ENCODE results near the gene DCAF4.
A peak's percentile ranks its signal among the peaks of the same experiment; 100 is the strongest.

Gene DCAF4

DNA sequence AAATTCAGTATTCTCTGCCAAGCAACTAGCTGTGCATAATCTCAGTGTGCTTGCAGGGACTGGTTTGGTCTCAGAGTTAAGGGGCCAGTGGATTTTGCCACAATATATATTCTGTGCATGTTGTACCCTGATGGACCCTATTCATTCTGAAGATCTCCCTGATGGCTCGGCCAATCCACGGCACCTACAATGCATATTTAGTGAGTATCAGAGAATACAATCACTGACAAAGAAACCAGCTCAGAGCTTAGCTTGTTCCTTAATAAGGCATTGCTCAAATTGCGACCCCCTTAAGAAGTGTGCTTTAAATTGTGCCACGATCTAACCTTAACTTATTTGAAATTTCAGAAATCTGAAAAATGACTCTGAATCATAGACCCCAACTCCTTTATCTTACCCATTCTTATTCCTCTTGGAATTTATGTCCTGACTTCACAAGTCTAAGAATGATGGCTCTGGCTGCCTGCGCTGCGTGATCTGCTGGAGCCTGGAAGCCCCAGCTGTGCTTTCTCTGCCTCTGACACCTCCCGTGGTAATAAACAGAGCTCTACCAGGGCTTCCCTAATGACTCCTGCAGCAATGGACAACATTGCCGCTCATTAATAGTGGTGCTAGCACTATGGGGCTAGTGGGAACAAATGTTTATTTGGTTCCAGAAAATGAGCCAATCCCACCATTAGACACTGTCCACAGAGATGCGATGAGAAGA is 9.0 kb upstream of the DCAF4 start:
- H3K4me3 ChIP-seq (ENCODE audit: low read depth, low read length): no peak overlapping the region
- TF ChIP-seq, protein P1, sequence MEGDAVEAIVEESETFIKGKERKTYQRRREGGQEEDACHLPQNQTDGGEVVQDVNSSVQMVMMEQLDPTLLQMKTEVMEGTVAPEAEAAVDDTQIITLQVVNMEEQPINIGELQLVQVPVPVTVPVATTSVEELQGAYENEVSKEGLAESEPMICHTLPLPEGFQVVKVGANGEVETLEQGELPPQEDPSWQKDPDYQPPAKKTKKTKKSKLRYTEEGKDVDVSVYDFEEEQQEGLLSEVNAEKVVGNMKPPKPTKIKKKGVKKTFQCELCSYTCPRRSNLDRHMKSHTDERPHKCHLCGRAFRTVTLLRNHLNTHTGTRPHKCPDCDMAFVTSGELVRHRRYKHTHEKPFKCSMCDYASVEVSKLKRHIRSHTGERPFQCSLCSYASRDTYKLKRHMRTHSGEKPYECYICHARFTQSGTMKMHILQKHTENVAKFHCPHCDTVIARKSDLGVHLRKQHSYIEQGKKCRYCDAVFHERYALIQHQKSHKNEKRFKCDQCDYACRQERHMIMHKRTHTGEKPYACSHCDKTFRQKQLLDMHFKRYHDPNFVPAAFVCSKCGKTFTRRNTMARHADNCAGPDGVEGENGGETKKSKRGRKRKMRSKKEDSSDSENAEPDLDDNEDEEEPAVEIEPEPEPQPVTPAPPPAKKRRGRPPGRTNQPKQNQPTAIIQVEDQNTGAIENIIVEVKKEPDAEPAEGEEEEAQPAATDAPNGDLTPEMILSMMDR (IDR thresholded peaks at IDR 0.05; ENCODE audit: low read depth, low read length): no peak

DNA sequence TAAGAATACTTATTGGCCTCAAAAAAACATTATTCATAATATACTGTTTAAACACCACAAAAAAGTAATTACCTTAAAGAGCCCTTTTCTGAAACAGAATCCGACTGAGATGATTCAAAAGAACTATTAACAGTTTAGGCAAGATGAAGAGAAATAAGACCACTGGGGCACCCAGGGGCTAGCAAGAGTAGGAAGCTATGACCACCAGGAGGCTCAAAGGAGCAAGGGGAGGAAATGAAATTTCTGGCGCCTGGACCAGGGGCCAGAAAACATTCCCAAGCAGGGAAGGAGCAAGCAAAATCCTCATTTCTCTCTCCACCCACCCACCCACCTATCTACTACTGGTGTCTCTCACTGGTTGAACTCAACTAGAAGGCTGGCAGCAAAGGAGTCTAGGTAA is 6.3 kb upstream of the DCAF4 start:
- TF ChIP-seq, protein P1 (IDR thresholded peaks at IDR 0.05; ENCODE audit: low read depth, low read length): no peak
- no peak overlapping the region for H3K4me3 ChIP-seq (ENCODE audit: low read depth, low read length)

DNA sequence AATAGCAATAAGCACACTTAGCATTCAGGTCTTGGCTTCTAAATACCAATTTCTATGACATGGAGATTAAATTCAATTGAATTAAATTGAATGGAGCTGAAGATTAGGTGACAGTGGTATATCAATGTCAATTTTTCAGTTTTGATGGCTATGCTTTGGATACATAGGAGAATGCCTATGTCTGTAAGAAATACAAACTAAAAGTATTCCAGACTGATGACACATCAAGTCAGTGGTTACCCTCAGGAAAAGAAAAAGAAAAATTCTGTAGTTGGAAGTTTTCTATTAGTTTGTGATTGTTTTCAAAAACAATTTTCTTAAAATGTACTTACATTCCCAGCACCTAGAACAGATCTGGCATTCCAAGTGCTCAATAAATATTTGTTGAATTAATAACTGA is 4.9 kb upstream of the DCAF4 start:
- TF ChIP-seq, protein P1 (IDR thresholded peaks at IDR 0.05; ENCODE audit: low read depth, low read length): no peak
- no peak overlapping the region for H3K4me3 ChIP-seq (ENCODE audit: low read depth, low read length)

DNA sequence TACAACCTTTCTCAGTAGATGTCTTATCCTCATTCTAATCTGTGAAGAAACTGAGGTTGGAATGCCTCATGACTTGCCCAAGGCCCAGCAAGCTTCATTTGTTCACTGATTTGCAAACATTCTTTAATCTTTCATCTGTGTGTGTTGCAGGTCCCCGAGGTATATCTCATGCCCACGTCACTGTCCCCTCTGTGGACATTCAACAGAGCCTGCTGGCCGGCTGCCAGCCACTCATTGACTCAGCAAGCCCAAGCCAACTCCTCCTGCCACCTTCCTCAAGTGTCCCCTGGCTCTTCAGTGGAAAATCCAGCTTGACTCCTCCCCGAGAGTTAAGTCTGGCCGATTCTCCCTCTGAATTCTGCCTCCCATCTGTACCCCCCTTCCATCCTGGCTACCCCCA is 1.9 kb upstream of the DCAF4 start:
- TF ChIP-seq, protein P1 (IDR thresholded peaks at IDR 0.05; ENCODE audit: low read depth, low read length): no peak
- H3K4me3 ChIP-seq (ENCODE audit: low read depth, low read length): no peak overlapping the region

DNA sequence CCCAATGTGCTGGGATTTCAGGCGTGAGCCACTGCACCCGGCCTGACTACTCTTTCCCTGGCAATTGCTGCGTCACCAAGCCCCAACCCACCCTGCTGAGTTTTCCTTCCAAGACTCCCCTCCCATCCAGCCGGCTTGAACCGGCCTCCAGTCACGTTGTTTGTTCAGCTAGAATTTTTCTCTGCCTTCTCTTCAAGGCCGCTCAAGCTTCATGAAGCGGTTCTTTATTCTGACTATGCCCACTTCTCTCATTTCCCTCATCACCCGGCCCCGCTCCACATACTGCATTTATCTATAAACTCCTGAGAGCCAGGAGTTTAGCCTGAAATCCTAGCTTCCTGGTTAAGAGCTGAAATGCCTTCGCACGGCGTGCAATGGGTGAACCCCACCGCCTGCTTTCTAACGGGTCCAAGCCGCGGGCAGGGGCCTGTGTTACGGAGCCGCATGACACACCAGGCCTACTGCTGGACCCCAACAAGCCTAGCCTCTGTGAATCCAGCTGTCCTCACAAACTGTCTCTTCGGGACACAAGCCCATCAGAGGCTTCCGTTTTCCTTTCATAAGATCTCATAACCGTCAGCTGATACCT is 999 bp upstream of the DCAF4 start:
- TF ChIP-seq, protein P1 (IDR thresholded peaks at IDR 0.05; ENCODE audit: low read depth, low read length): no peak
- H3K4me3 ChIP-seq (ENCODE audit: low read depth, low read length): peak overlapping the region; percentile 80

DNA sequence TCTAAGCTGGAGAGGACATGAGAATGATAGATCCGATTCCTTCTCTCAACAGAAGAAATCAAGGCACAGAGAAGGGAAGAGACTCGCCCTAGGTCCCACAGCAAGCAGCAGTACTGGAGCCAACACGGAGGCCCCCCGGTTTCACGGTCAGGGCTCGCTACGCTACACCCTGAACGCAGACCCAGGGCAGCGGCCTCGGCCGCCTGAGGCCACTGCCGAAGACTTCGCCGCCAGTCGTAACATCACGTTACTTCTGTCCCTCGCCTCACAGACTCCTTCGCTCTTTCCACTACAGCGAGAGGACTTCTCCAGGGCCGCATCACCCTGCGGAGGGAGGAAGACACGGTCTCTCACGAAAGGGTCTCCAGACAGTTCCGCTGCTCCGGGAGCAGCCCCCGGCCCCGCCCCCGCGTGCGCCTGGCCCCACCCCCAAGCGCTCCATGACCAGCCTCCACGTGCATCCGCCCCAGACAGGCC is 411 bp upstream of the DCAF4 start:
- peak overlapping the region; percentile 80 for H3K4me3 ChIP-seq (ENCODE audit: low read depth, low read length)
- TF ChIP-seq, protein P1 (IDR thresholded peaks at IDR 0.05; ENCODE audit: low read depth, low read length): no peak

DNA sequence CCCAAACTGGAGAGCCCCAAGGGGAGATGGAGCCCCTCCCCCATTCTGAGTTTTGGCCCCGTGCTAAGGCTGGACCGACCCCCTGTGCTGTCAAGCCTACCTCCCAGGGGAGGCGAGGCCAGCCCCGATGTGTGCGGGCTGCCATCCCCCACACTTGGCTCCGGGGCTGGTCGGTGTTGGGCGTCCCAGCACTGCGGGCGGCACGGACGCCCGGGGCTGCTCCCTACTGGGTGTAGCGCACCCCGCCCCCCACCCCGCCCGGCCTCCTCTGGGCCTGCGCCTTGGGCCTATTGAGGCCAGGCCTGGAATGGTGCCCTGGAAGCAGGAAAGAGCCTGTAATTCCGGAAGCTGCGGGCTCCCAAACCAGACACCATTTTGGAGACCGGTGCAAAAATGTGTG is 2.6 kb downstream of the DCAF4 start:
- no peak overlapping the region for H3K4me3 ChIP-seq (ENCODE audit: low read depth, low read length)
- TF ChIP-seq, protein P1 (IDR thresholded peaks at IDR 0.05; ENCODE audit: low read depth, low read length): no peak
